Measurements from ENCODE around the gene CEP128. TPM values are rescaled to one million over a fixed set of nuclear protein-coding genes. Genes with fewer than 3 reads are reported as not detected.
A peak's percentile ranks its signal among the peaks of the same experiment; 100 is the strongest.
"Not testable (repeated sequence)": the region's sequence is repeated elsewhere in the genome, so short reads cannot be mapped to it uniquely, and the experiment has no call there.

Gene CEP128
- total RNA-seq, 1 experiment from 2014 or later = 16.7 TPM

DNA sequence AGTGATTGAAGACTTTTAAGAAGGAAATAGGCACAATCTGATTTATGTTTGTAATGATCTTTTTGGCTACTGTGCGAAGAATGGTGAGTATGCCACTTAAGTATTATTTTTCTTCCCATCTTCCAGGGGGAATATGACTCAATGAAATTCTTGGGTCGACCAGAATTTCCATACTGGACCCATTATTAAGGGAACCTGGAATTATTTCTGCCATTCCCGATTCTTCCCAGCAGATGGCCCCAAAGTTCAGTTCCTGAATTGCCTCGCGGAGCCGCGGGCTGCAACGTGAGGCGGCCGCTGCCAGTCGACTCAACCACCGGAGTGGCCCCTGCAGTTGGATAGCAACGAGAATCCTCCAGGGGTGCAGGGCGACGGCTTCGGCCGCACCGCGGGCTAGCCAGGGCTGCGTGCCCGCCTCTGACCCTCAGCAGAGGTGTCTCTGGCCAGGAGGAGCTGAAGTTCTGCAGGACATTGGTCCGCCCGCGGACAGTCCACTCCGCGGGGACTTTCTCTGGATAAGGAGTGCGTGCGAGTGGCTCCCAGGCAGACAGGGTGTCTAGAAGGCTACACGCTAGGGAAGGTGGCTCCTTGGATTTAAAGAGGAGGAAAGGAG, 13.3 kb upstream of the CEP128 start:
- Mint-ChIP-seq H3K4me3 (ENCODE audit: unreplicated experiment) (peak overlapping the region; percentile 73), H3K36me3 (ENCODE audit: insufficient read depth, unreplicated experiment) (peaks cover 5% of the 10 kb centered on the region), H3K27ac (ENCODE audit: unreplicated experiment) (no peak overlapping the region), H3K9me3 (ENCODE audit: unreplicated experiment) (no peaks in the 10 kb centered on the region), H3K4me1 (ENCODE audit: low read depth, unreplicated experiment) (no peaks in the 10 kb centered on the region), H3K27me3 (ENCODE audit: insufficient read depth, unreplicated experiment) (peaks cover 32% of the 10 kb centered on the region)
- peak overlapping the region; percentile 45 for H3K4me3 ChIP-seq (ENCODE audit: low read depth, low read length)
- H3K9me3 ChIP-seq = no peaks in the 10 kb centered on the region
- CTCF ChIA-PET = interaction anchor here (0.8 to 2.7 kb wide), 4 partner anchors 13 to 41 kb away, joined by 3 to 36 read pairs (median 4); partner anchors contain the start of gene CEP128
- intact Hi-C loops (cut with micrococcal nuclease; ENCODE audit: unreplicated experiment) = loop anchor here (1.0 to 10.0 kb wide), 6 partner anchors 13 to 510 kb away; partner anchors contain the start of gene CEP128
- peak; percentile 74 to 79 for TF ChIP-seq CTCF (IDR thresholded peaks at IDR 0.05; ENCODE audit: insufficient read depth in 1 of 2, low read depth in 1 of 2, low read length in 1 of 2, severe bottlenecking in 1 of 2, unreplicated experiment in 1 of 2)
- no TSS peak for BruUV-seq (replicated peaks)
- H3K36me3 ChIP-seq (ENCODE audit: control insufficient read depth, insufficient read depth, low read length) = no peaks in the 10 kb centered on the region
- H3K4me1 ChIP-seq = 0 out of 2 replicates have a peak, but pooled peaks cover 4% of the 10 kb centered on the region
- peaks cover 4% of the 10 kb centered on the region for H3K27me3 ChIP-seq (replicated peaks; ENCODE audit: control insufficient read depth, insufficient read depth, low read length)
- POLR2A ChIA-PET = no interaction called here
- DNase-seq = peak; percentile 76 to 85

GRCh38 chr14:80953211-80953610, 11.7 kb upstream of the CEP128 start:
- H3K4me1 ChIP-seq; DNase-seq; H3K36me3 Mint-ChIP-seq (ENCODE audit: insufficient read depth, unreplicated experiment); H3K36me3 ChIP-seq (ENCODE audit: control insufficient read depth, insufficient read depth, low read length); CTCF ChIA-PET; H3K27ac Mint-ChIP-seq (ENCODE audit: unreplicated experiment); POLR2A ChIA-PET; BruUV-seq (replicated peaks); H3K27me3 ChIP-seq (replicated peaks; ENCODE audit: control insufficient read depth, insufficient read depth, low read length); H3K9me3 Mint-ChIP-seq (ENCODE audit: unreplicated experiment); H3K4me3 Mint-ChIP-seq (ENCODE audit: unreplicated experiment); H3K4me1 Mint-ChIP-seq (ENCODE audit: low read depth, unreplicated experiment); H3K4me3 ChIP-seq (ENCODE audit: low read depth, low read length); H3K9me3 ChIP-seq: not testable (repeated sequence)
- intact Hi-C loops (cut with micrococcal nuclease; ENCODE audit: unreplicated experiment) = loop anchor here (10.0 kb wide), 1 partner anchor 512 kb away; no protein-coding TSS in a partner anchor
- peaks cover 34% of the 10 kb centered on the region for H3K27me3 Mint-ChIP-seq (ENCODE audit: insufficient read depth, unreplicated experiment)

GRCh38 chr14:80951491-80951890, 10.0 kb upstream of the CEP128 start:
- Mint-ChIP-seq H3K4me3 (ENCODE audit: unreplicated experiment) (no peak overlapping the region), H3K4me1 (ENCODE audit: low read depth, unreplicated experiment) (no peaks in the 10 kb centered on the region), H3K27me3 (ENCODE audit: insufficient read depth, unreplicated experiment) (peaks cover 25% of the 10 kb centered on the region), H3K36me3 (ENCODE audit: insufficient read depth, unreplicated experiment) (peaks cover 5% of the 10 kb centered on the region), H3K27ac (ENCODE audit: unreplicated experiment) (no peak overlapping the region), H3K9me3 (ENCODE audit: unreplicated experiment) (no peaks in the 10 kb centered on the region)
- no peak overlapping the region for H3K4me3 ChIP-seq (ENCODE audit: low read depth, low read length)
- CTCF ChIA-PET = no interaction called here
- H3K9me3 ChIP-seq = no peaks in the 10 kb centered on the region
- POLR2A ChIA-PET = no interaction called here
- no TSS peak for BruUV-seq (replicated peaks)
- H3K27me3 ChIP-seq (replicated peaks; ENCODE audit: control insufficient read depth, insufficient read depth, low read length) = peaks cover 4% of the 10 kb centered on the region
- DNase-seq = no peak
- intact Hi-C loops (cut with micrococcal nuclease; ENCODE audit: unreplicated experiment) = loop anchor here (10.0 kb wide), 1 partner anchor 513 kb away; no protein-coding TSS in a partner anchor
- H3K4me1 ChIP-seq = 0 out of 2 replicates have a peak, but pooled peaks cover 4% of the 10 kb centered on the region
- no peak for TF ChIP-seq CTCF (IDR thresholded peaks at IDR 0.05; ENCODE audit: insufficient read depth in 1 of 2, low read depth in 1 of 2, low read length in 1 of 2, severe bottlenecking in 1 of 2, unreplicated experiment in 1 of 2)
- no peaks in the 10 kb centered on the region for H3K36me3 ChIP-seq (ENCODE audit: control insufficient read depth, insufficient read depth, low read length)

All from Caco-2 (cell line).